Upper lobe of left lung (tissue), 6 donors: Measurements from ENCODE around the gene MROH7. TPM values are rescaled to one million over a fixed set of nuclear protein-coding genes. Genes with fewer than 3 reads are reported as not detected.

Source experiments
- ATAC-seq, 2 donors: fragments of 200-7000 bp; cut with Tn5 transposase; one replicate each; pipeline ENCODE4 v1.9.1; 2022; ENCODE audit warnings: mild to moderate bottlenecking in 2 of 2, moderate library complexity in 2 of 2; ENCODE audit not compliant: low FRiP score in 2 of 2
- DNase-seq, 2 donors: peaks; one replicate each; pipeline ENCODE4 v3.0.0-alpha.2; 2019 to 2020
- H3K27ac ChIP-seq, 4 donors: fragments of 200-600 bp; sonication (generic); one replicate each; pipeline ENCODE4 v1.5.1; 2016 to 2019
- H3K27me3 ChIP-seq, 4 donors: fragments of 200-600 bp; sonication (generic); one replicate each; pipeline ENCODE4 v1.5.1; 2017 to 2019
- H3K36me3 ChIP-seq, 4 donors: fragments of 200-600 bp; sonication (generic); one replicate each; pipeline ENCODE4 v1.5.1; 2016 to 2019
- H3K4me1 ChIP-seq, 4 donors: fragments of 200-600 bp; sonication (generic); one replicate each; pipeline ENCODE4 v1.5.1; 2018 to 2019
- H3K4me3 ChIP-seq, 4 donors: fragments of 200-600 bp; sonication (generic); one replicate each; pipeline ENCODE4 v1.5.1; 2017 to 2019; ENCODE audit warnings: mild to moderate bottlenecking in 2 of 4, moderate library complexity in 1 of 4
- H3K9me3 ChIP-seq, 4 donors: fragments of 200-600 bp; sonication (generic); one replicate each; pipeline ENCODE4 v1.5.1; 2018 to 2019
- EP300 ChIP-seq, 4 donors: sonication (generic); formaldehyde crosslinking; IDR thresholded peaks; one replicate each; pipeline ENCODE4 v1.5.1; 2017; ENCODE audit warnings: antibody characterized with exemption in 4 of 4, control low read depth in 2 of 4
- POLR2A ChIP-seq, 4 donors: fragments of 450-650 bp; IDR thresholded peaks; one replicate each; pipeline ENCODE4 v1.5.1; 2016 to 2017; ENCODE audit warnings: antibody characterized with exemption in 4 of 4, mild to moderate bottlenecking in 2 of 4
- POLR2AphosphoS5 ChIP-seq, 2 donors: sonication (generic); formaldehyde crosslinking; IDR thresholded peaks; one replicate each; pipeline ENCODE4 v1.5.1; 2017; ENCODE audit warnings: antibody characterized with exemption in 2 of 2
- WGBS, 2 donors: methylation state at CpG; one replicate each; pipeline ENCODE4 v1.1.5; 2017 to 2018; 5-methylcytosine and 5-hydroxymethylcytosine counted together
- total RNA-seq, 6 donors: library from RNA; depleted of rRNA in 4 of 6; stranded (reverse); fragments of >200 nt in 4 of 6; gene quantifications; one replicate each; pipeline versions ENCODE4 v1.1.0 to v1.2.1, GENCODE V29; 2016 to 2021
- TF ChIP-seq, protein P1 (sequence below), 6 experiments: fragments of 450-650 bp in 4 of 6; fragments of 200-600 bp in 2 of 6; sonication (generic) in 2 of 6; IDR thresholded peaks; one replicate each; pipeline ENCODE4 v1.5.1; 2016 to 2019; ENCODE audit warnings: antibody characterized with exemption in 6 of 6
- donor health status: DM: no; HTN: no; CAD: no; lungs with moderate emphysema.
- donor health status: DM: no; HTN: yes; CAD: no; lungs with severe emphysema.

The MROH7 gene
- total RNA-seq, 6 donors from 2014 or later, result 1.2 to 10.5 (median 2.2) TPM

DNA sequence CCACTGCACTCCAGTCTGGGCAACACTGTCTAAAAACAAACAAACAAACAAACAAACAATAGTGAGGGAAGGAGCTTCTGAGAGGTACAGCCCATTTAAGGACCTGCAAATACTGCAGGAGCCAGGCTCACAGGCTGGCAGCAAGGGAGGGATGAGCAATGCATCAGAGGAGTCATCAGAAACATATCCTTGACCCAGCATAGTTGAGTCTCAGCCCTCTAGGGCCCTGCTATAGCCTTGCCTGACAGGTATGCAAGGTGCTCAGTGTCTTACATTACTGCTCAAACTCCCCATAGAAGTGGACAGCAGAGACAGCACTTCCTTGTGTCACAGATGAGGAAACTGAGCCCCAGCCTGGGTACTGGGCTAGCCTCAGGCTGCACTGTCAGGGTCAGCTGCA, 66.8 kb downstream of the MROH7 start:
- Histone ChIP-seq H3K27ac (no peak overlapping the region), H3K27me3 (no peaks in the 10 kb centered on the region), H3K4me3 (no peak overlapping the region), H3K9me3 (no peaks in the 10 kb centered on the region), H3K4me1 (no peaks in the 10 kb centered on the region), H3K36me3 (no peaks in the 10 kb centered on the region)
- DNase-seq (no peak), ATAC-seq (no peak)
- TF ChIP-seq POLR2AphosphoS5 (IDR thresholded peaks at IDR 0.05) (no peak), EP300 (IDR thresholded peaks at IDR 0.05) (no peak), POLR2A (IDR thresholded peaks at IDR 0.05) (no peak)
- TF ChIP-seq, protein P1, sequence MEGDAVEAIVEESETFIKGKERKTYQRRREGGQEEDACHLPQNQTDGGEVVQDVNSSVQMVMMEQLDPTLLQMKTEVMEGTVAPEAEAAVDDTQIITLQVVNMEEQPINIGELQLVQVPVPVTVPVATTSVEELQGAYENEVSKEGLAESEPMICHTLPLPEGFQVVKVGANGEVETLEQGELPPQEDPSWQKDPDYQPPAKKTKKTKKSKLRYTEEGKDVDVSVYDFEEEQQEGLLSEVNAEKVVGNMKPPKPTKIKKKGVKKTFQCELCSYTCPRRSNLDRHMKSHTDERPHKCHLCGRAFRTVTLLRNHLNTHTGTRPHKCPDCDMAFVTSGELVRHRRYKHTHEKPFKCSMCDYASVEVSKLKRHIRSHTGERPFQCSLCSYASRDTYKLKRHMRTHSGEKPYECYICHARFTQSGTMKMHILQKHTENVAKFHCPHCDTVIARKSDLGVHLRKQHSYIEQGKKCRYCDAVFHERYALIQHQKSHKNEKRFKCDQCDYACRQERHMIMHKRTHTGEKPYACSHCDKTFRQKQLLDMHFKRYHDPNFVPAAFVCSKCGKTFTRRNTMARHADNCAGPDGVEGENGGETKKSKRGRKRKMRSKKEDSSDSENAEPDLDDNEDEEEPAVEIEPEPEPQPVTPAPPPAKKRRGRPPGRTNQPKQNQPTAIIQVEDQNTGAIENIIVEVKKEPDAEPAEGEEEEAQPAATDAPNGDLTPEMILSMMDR (IDR thresholded peaks at IDR 0.05), result no peak

DNA sequence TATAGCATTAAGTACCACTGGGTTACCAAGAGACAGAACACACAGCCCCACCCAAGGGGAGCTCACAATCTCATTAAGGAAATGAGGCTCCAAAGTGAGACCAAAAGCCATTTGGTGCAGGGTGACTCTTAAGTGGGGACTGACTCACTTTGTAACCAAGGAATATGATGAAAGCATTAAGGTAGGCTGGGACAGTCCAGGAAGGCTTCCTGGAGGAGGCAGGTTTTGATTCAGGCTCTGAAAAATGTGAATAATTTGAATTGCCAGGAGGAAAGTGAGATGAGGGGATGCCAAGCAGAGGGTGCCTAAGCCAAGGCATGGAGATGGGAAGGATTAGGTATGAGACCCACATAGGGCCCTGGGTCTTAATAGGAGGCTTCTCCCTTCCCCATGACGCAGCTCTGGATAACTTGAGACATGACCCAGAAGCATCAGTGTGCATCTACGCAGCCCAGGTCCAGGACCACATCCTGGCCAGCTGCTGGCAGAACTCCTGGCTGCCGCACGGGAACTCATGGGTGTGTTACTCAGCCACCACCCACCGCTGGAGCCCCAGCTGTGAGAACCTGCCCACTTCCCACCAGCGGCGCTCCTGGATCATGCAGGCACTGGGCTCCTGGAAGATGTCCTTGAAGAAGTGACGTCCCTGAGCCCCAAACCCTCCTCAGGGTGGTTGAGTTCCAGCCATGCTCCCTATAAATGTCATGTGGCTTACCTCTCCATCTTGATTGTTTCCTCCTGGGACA, 68.1 kb downstream of the MROH7 start:
- Histone ChIP-seq H3K4me3 (no peak overlapping the region), H3K9me3 (no peaks in the 10 kb centered on the region), H3K36me3 (no peaks in the 10 kb centered on the region), H3K4me1 (peaks cover 0 to under 1% (median under 1%) of the 10 kb centered on the region in 4 donors), H3K27ac (no peak overlapping the region), H3K27me3 (no peaks in the 10 kb centered on the region)
- DNase-seq (no peak), ATAC-seq (no peak)
- TF ChIP-seq POLR2A (IDR thresholded peaks at IDR 0.05), result no peak
- TF ChIP-seq, protein P1 (IDR thresholded peaks at IDR 0.05), result no peak
- TF ChIP-seq POLR2AphosphoS5 (IDR thresholded peaks at IDR 0.05), result no peak
- no peak for TF ChIP-seq EP300 (IDR thresholded peaks at IDR 0.05)
- 85% methylated on average over 8 of the region's 8 CpGs; no CpG with 5 or more reads in 1 of the 2 donors for WGBS, 2 donors

DNA sequence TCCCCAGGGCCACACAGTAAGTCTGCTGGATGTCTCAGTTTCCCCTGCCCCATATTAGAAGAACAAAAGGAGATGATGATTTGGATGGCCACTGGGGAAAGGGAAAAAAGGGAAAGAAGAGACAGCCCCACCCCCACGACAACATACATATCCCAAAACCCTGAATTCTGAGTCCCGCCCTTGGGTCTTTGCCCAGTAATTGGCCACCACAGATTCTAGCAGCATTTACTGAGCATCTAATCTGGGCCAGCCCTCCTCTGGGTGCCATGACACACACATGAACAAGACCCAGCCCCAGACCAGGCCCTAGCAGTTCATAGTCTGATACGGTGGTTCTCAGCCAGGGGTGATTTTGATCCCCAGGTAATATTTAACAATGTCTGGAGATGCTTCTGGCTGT, 68.8 kb downstream of the MROH7 start:
- TF ChIP-seq POLR2AphosphoS5 (IDR thresholded peaks at IDR 0.05) (no peak), POLR2A (IDR thresholded peaks at IDR 0.05) (no peak), EP300 (IDR thresholded peaks at IDR 0.05) (no peak)
- TF ChIP-seq, protein P1 (IDR thresholded peaks at IDR 0.05), result no peak
- WGBS, 2 donors, result 80 to 83% methylated on average over 3 of the region's 3 CpGs
- no peak for ATAC-seq
- Histone ChIP-seq H3K9me3 (no peaks in the 10 kb centered on the region), H3K4me1 (peaks cover 4 to 8% (median 6%) of the 10 kb centered on the region in 4 donors), H3K27me3 (no peaks in the 10 kb centered on the region), H3K36me3 (no peaks in the 10 kb centered on the region), H3K4me3 (no peak overlapping the region), H3K27ac (no peak overlapping the region)
- no peak for DNase-seq

DNA sequence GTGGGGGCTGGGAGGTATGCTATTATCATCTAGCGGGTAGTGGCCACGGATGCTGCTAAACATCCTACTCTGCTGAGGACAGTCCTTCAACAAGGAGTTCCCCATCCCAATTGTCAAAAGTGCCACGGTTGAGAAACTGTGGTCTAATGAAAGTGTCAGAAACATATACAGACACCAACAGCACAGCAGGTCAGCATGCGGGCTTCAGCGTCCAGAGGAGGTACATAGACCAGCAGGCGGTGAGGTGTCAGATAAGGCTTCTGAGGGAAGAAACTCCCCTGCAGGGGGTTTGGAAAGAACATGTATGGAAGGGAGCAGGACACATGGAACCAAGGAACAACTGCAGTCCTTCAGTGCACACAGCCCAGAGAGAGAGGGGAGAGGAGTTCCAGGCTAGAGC, 69.3 kb downstream of the MROH7 start:
- H3K36me3 ChIP-seq, result no peaks in the 10 kb centered on the region
- peaks cover 4 to 10% (median 6%) of the 10 kb centered on the region in 4 donors for H3K4me1 ChIP-seq
- H3K9me3 ChIP-seq, result no peaks in the 10 kb centered on the region
- no peak overlapping the region for H3K4me3 ChIP-seq
- H3K27me3 ChIP-seq, result no peaks in the 10 kb centered on the region
- TF ChIP-seq POLR2AphosphoS5 (IDR thresholded peaks at IDR 0.05), result no peak
- no peak for TF ChIP-seq POLR2A (IDR thresholded peaks at IDR 0.05)
- TF ChIP-seq, protein P1 (IDR thresholded peaks at IDR 0.05), result no peak
- WGBS, 2 donors, result 77 to 80% methylated on average over 6 of the region's 6 CpGs
- no peak for ATAC-seq
- no peak for DNase-seq
- no peak overlapping the region for H3K27ac ChIP-seq

DNA sequence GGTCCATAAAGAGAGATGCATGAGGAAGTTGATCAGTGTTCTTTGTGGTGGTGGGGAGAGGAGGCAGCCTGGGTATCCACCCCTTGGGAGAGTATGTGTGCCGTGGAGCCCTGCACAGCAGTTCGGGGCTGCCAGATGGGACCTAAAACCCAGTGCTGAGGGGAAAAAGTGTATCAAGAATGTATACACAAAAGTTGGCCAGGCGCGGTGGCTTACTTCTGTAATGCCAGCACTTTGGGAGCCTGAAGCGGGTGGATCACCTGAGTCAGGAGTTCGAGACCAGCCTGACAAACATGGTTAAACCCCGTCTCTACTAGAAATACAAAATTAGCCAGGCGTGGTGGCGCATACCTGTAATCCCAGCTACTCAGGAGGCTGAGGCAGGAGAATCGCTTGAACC, 70.0 kb downstream of the MROH7 start:
- peaks cover 4 to 13% (median 10%) of the 10 kb centered on the region in 4 donors for H3K4me1 ChIP-seq
- no peak overlapping the region for H3K27ac ChIP-seq
- H3K36me3 ChIP-seq, result no peaks in the 10 kb centered on the region
- TF ChIP-seq POLR2AphosphoS5 (IDR thresholded peaks at IDR 0.05) (no peak), POLR2A (IDR thresholded peaks at IDR 0.05) (no peak), EP300 (IDR thresholded peaks at IDR 0.05) (no peak)
- TF ChIP-seq, protein P1 (IDR thresholded peaks at IDR 0.05), result no peak
- no peak for ATAC-seq
- WGBS, 2 donors, result 91 to 97% methylated on average over 10 of the region's 10 CpGs
- H3K27me3 ChIP-seq, result no peaks in the 10 kb centered on the region
- H3K4me3 ChIP-seq, result no peak overlapping the region
- no peak for DNase-seq
- H3K9me3 ChIP-seq, result no peaks in the 10 kb centered on the region
